Uterus (tissue), 2 donors: ENCODE results near the gene ANKLE2.

Experiments used
- CTCF ChIP-seq, 4 experiments: fragments of 200-600 bp in 2 of 4; fragments of 450-650 bp in 2 of 4; sonication (generic) in 2 of 4; IDR thresholded peaks; one replicate each; pipeline ENCODE4 v1.5.1; 2016 to 2019; ENCODE audit warnings: antibody characterized with exemption in 4 of 4, mild to moderate bottlenecking in 2 of 4, moderate library complexity in 1 of 4
- POLR2A ChIP-seq, 2 donors: fragments of 450-650 bp; IDR thresholded peaks; one replicate each; pipeline ENCODE4 v1.6.1; 2016; ENCODE audit warnings: antibody characterized with exemption in 2 of 2, mild to moderate bottlenecking in 1 of 2, moderate library complexity in 1 of 2

GRCh38 chr12:132754160-132754932 is 7.3 kb downstream of the ANKLE2 start:
- TF ChIP-seq CTCF (IDR thresholded peaks at IDR 0.05) (no peak), POLR2A (IDR thresholded peaks at IDR 0.05) (no peak)
